T-helper 2 cell treated with Interferon-gamma antibody and Interleukin-4, amounts not matched to agents 100 ng/mL and 5 ng/mL, for 36 hours (primary cell): Measurements from ENCODE around the gene ACTR6. TPM values are rescaled to one million over a fixed set of nuclear protein-coding genes. Genes with fewer than 3 reads are reported as not detected.
"Not testable (repeated sequence)": the region's sequence is repeated elsewhere in the genome, so short reads cannot be mapped to it uniquely, and the experiment has no call there.

Experiments
- intact Hi-C: fragments of 100-400 bp; cut with micrococcal nuclease; formaldehyde crosslinking; loops from one replicate; pipeline ENCODE4 v1.15.1; 2023
- total RNA-seq: library from RNA; stranded (reverse); gene quantifications from 2 replicates; pipeline ENCODE4 v1.2.3, GENCODE V29; 2022

ACTR6 gene
- total RNA-seq, 1 donor from 2014 or later = 29.2 TPM

GRCh38 chr12:100216337-100216736 lies 15.7 kb downstream of the ACTR6 start:
- intact Hi-C loops = no loop called here

DNA sequence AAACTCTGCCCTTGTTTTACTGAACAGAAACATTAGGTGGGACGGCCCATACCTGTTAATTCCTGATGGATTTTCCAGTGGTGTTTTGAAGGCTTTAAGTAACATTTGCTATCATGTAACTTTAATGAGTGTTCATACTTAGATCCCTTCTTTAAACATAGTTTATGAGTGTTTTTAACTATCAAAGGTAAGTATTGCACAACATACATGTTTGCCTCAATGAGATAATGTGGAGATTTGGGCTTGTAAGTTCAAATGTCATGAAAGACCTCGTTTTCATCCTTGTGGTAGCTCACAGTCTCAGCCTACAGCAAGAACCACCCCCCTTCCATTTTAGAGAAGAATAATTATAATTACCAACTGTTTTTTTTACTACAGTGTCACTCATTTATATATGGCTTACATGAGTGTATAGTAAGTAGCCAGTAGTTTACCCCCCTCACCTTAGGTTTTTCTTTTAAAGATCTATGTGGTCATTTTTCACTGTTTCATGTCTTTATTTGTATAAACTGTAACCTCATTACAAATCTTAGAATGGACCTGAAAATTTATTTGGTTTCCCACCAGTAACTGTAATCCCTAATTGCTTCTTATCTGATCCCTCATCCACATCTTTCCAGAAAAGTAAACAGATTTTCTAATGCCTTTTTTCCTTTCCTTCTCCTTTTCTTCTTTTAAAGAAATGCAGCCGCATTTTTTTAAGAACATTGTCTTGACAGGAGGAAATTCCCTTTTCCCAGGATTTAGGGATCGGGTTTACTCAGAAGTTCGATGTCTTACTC lies 18.9 kb downstream of the ACTR6 start:
- intact Hi-C loops = no loop called here

DNA sequence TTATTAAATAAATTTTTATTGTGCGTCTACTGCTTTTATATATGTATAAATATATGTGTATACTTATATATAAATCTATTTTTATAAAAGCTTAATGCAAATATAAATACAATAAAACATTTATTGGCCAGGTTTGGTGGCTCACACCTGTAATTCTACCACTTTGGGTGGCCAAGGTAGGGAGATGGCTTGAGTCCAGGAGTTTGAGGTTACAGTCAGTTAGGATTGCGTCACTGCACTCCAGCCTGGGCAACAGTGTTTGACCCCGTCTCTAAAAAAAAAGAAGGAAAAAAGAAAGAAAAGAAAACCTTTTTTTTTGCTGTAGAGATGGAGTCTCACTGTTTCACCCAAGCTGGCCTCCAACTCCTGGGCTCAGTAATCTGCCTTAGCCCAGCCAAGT lies 20.9 kb downstream of the ACTR6 start:
- intact Hi-C loops = no loop called here

DNA sequence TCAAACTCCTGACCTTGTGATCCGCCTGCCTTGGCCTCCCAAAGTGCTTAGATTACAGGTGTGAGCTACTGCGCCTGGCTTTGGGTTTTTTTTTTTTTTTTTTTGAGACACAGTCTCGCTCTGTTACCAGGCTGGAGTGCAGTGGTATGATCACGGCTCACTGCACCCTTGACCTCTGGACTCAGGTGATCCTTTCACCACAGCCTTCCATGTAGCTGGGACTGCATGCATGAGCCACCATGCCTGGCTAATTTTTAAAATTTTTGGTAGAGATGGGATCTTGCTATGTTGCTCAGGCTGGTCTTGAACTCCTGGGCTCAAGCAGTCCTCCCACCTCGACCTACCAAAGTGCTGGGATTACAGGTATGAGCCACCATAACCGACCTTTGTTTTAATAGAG lies 21.6 kb downstream of the ACTR6 start:
- intact Hi-C loops = not testable (repeated sequence)

DNA sequence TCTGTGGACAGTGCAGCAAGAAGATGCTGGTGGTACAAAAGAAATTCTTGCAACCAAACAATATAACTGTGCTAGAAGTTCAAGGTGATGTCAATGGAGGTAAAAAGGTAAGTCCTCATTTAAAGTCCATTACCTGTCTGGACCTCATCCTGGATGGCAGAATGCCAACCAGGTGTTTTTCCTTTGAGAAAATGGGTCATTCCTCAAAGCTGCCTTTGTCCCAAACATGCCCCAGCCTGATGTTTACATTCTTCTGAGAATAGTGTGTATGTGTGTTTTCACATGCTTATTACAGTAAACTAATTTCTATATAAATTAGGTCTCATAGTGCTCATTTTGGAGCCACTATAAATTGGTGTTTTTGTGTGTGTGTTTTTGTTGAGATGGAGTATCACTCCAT lies 24.9 kb downstream of the ACTR6 start:
- intact Hi-C loops = no loop called here

- intact Hi-C loops = no loop called here
These were observed 28.5 kb downstream of the ACTR6 start for GRCh38 chr12:100229036-100229635.

- intact Hi-C loops = loop anchor here (5.0 kb wide), 1 partner anchor 512 kb away; no protein-coding TSS in a partner anchor
These were observed 29.3 kb downstream of the ACTR6 start for GRCh38 chr12:100229876-100230275.

GRCh38 chr12:100231873-100232272 lies 31.3 kb downstream of the ACTR6 start:
- intact Hi-C loops = loop anchor here (5.0 kb wide), 1 partner anchor 510 kb away; no protein-coding TSS in a partner anchor

DNA sequence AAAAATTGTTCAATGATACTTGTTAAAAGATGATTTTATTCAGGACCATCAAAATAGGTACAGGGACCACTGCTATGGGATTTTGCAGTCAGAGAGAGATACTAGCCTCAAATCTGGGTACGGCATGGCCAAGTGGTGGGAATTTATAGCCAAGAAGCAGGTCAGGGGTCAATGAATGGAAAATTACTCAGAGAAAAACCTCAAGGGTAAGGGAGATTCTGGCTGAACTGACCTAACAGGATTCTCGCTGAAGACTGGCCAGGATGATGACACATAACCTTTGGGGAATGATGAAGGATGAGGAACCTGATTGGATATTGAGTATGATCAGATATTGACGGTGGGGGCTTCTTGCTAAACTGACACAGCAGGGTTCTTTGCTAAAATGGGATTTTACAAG lies 33.6 kb downstream of the ACTR6 start:
- intact Hi-C loops = loop anchor here (1.0 to 5.0 kb wide), 3 partner anchors 170 to 508 kb away; no protein-coding TSS in a partner anchor

DNA sequence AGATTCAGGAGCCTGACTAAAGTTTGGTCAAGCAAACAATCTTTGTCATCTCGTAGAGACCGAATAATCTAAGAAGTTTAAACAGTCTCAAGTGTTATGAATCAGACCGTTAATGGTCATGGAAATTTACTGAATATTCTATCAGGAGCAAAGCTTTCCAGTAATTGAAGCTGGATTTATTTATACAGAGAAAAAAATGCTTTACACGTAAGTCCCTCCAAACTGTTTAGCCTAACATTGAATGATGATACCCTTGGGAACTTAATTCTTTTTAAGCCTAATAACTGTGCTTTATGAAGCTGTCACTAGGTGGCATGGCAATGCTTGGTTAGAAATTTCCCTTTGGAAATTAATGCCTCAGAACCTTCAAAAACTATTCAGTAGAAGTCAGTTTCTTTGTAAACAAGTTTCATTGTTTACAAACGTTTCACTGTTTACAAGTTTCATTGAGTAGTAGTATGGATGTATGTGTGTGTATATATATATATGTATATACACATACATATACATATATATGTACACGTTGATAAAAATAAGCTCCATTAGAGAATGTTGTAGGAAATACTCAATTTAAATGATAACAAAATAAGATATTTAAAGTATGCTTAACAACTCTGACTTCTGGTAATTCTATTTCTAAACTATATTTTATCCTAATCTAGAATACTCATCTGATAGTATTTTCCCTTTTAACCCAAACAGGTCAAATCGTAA lies 34.1 kb downstream of the ACTR6 start:
- intact Hi-C loops = loop anchor here (1.0 to 5.0 kb wide), 3 partner anchors 170 to 508 kb away; no protein-coding TSS in a partner anchor

DNA sequence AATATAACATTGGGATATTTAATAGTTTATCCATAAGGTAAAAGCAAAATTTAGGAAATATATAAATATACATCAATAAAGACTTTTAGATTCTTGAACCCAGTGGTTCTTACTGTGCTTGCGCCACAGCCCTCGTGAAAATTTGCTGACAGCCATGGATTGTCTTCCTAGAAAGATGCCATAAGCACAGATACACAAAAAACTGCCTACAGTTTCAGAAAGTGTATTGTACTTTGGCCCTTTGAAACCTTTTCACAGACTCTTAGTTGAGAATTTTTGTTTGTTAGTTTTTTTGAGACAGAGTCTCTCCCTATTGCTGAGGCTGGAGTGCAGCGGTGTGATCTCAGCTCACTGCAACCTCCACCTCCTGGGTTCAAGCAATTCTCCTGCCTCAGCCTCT lies 38.2 kb downstream of the ACTR6 start:
- intact Hi-C loops = no loop called here

DNA sequence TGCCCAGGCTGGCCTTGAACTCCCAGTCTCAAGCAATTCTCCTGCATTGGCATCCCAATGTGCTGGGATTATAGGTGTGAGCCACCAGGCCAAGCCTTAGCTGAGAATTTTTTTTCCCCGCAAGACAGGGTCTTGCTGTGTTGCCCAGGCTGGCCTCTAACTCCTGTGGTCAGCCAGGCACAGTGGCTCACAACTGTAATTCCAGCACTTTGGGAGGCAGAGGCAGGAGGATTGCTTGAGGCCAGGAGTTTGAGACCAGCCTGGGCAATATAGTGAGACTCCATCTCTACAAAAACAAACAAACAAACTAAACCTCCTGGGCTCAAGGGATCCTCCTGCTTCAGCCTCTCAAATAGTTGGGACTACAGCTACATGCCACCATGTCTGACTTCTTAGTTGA lies 39.0 kb downstream of the ACTR6 start:
- intact Hi-C loops = no loop called here

DNA sequence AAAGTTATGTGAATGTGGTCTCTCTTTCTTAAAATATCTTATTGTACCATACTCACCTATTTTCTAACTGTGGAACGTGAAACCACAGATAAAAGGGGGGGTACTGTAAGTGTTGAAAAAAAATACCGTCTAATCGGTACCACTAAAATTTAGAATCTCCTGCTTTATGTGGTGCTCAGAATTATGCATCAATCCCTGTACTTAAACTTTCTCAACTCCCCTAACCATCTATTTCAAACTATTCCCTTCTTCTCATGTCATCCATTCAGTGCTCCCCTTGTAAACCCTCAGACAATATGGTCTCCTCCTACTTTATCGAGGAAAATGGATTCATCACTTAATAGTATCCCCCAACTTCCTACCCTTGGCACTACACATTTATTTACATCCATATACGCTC lies 42.5 kb downstream of the ACTR6 start:
- intact Hi-C loops = no loop called here

- intact Hi-C loops = no loop called here
These were observed 47.1 kb downstream of the ACTR6 start for GRCh38 chr12:100247765-100248164.

DNA sequence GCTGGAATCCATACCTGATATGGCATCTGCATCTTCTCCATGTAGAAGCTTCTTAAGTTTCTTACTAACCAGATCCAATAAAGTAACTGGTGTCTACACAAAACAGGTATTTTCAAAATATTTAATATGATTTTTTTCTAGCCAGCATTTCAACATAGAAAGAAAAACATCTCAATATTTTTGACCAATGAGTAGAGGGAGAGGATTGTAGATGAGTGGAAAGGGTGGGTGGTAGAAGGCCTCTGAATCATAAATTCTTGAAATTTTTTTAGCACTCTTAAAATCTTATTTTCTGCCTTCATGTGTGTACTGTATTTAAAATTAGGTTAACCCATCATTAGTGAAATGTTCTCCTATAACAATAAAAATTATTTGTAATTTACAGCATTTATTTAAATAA lies 48.3 kb downstream of the ACTR6 start:
- intact Hi-C loops = no loop called here

DNA sequence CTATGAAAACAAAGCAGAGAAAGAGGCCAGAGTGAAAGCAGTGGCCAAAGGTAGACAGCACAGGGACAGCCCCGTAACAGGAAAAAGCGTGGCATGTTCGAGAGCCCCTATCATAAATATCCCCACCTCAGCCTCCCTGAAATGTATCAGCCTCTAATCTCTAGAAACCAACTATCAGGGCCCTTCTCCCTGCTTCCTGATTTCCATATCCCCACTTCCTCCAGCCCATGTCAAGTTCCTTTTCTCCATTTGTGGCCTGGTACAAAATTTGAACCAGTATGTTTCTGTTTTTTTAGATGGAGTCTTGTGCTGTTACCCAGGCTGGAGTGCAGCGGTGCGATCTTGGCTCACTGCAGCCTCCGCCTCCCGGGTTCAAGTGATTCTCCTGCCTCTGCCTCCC lies 49.3 kb downstream of the ACTR6 start:
- intact Hi-C loops = no loop called here

DNA sequence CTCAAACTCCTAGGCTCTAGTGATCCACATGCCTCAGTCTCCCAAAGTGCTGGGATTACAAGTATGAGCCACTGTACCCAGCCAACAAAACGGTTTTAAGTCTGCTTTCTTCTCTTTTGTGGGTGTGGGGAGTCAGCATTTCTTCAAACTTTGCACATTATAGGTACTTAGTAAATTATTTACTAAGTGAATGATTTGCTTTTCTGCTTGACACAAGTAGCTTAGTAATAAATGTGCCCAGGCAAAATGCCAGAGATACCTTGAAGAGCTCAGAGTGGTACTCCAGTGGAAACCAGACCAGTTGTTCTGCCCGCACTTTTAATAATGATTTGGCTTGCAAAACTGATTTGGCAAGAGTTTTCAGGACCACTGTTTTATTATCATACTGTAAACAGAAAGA lies 51.3 kb downstream of the ACTR6 start:
- intact Hi-C loops = no loop called here

DNA sequence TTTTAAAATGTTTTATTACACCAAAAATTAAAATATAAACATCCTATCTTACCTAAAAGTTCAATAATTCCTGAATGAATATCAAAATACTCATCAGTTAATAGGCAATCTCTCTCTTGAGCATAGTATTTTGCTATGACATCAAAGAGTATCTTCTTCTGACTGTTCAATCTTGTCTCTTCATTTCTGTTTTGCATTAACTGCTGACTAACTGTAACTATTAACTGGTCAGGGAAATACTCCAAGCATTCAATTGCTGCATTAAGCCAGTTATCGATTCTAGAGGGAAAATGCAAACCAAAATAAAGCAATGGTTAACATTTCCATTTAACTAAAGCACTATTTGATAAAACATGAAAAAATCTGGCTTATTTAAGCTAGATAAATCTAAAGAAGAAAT lies 52.8 kb downstream of the ACTR6 start:
- intact Hi-C loops = no loop called here

- intact Hi-C loops = no loop called here
These were observed 54.3 kb downstream of the ACTR6 start for GRCh38 chr12:100254876-100255275.

DNA sequence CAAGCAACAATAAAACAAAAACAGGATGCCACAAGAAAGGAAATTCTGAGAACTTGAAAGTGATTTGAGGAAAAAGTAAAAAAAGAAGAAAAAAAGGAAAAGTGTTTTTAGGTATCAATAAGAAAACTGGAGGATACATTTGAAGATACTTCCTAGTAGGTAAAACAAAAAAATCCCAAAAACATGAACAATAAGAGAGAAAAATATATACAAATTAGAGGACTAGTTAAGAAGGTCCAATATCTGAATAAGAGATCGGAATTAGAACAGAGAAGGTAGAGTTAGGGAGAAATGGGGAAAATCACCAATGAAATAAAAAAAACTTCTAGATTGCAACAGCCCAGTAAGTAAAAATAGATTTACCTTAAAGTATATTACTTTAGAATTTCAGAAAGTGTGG lies 57.5 kb downstream of the ACTR6 start:
- intact Hi-C loops = no loop called here

DNA sequence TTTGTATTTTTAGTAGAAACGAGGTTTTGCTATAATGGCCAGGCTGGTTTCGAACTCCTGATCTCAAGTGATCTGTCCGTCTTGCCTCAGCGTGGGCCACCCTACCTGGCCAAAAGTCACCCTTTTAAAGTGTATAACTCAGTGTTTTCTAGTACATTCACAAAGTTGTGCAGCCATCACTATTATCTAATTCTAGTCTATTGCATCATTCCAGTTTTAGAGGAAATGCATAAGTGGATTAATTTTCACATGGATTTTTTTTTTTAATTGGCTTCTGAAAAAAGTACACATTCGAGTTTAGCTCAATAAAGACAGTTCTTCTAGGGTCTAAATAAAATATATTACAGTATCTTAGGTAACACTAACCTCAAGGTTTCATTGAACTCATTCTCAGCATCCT lies 62.5 kb downstream of the ACTR6 start:
- intact Hi-C loops = no loop called here

- intact Hi-C loops = not testable (repeated sequence)
These were observed 64.5 kb downstream of the ACTR6 start for GRCh38 chr12:100265107-100265506.
